SU-DHL-6 (cell line): ENCODE measurements around the gene COL4A2.

Experiments
- CTCF ChIP-seq: fragments of 200-600 bp; sonication (generic); IDR thresholded peaks from one replicate; pipeline ENCODE4 v1.5.1; 2017; ENCODE audit warnings: antibody characterized with exemption, mild to moderate bottlenecking, low read length, moderate library complexity; ENCODE audit not compliant: insufficient read depth, poor library complexity, severe bottlenecking
- EZH2phosphoT487 ChIP-seq: fragments of 200-600 bp; sonication (generic), shearing (Covaris generic); conservative IDR thresholded peaks from 2 replicates; pipeline ENCODE4 v1.6.1; 2018; ENCODE audit warnings: mild to moderate bottlenecking, antibody characterized with exemption, low read length, moderate library complexity, mixed read lengths

- TF ChIP-seq CTCF (no peak), EZH2phosphoT487 (no peak)
These were observed 102.5 kb downstream of the COL4A2 start for GRCh38 chr13:110409581-110409992.
